ENCODE measurements around the gene KCTD8. TPM values are rescaled to one million over a fixed set of nuclear protein-coding genes. Genes with fewer than 3 reads are reported as not detected.

Gene KCTD8
- total and polyA plus RNA-seq, 2 donors (not counting 3 experiments of a cell fraction or from before 2014, with no cell fraction given) = 0.36 to 0.80 TPM

DNA sequence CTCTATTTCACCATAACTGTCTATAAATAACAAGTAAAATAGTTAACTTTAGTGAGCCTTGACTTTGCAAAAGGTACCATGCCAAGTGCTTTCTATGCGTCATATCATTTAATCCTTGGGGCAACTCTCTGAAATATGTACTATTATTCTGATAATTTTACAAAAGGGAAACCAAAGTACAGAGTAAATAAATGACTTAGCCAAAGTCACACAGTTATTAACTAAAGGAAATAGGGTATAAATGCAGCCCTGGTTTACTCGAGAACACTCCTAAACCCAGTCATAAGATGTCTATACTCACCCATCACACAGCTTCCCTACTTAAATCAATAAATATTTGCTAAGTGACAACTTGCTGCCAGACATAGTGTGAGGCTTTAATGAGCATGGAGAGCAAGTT, 14.4 kb downstream of the KCTD8 start:
- no TSS peak for BruUV-seq (replicated peaks)
- Histone ChIP-seq H3K36me3 (ENCODE audit: control insufficient read depth in 2 of 2, extremely low read depth in 1 of 2, insufficient read depth in 2 of 2, low read length in 2 of 2) (no peaks in the 10 kb centered on the region), H3K9ac (replicated peaks; ENCODE audit: extremely low read depth, insufficient read depth, low read length) (no peak overlapping the region), H3K27ac (ENCODE audit: insufficient read depth, low read depth, low read length) (no peak overlapping the region), H3K4me2 (ENCODE audit: insufficient read depth, low read length) (no peak overlapping the region), H3K4me1 (ENCODE audit: control insufficient read depth, extremely low read depth, insufficient read depth, low read length) (no peaks in the 10 kb centered on the region), H3K79me2 (ENCODE audit: control insufficient read depth, insufficient read depth, low read length) (no peaks in the 10 kb centered on the region), H4K20me1 (replicated peaks; ENCODE audit: control insufficient read depth, extremely low read depth, insufficient read depth, low read length) (no peaks in the 10 kb centered on the region), H2AFZ (ENCODE audit: low read depth, low read length) (no peak overlapping the region), H3K9me1 (replicated peaks; ENCODE audit: control insufficient read depth, extremely low read depth, insufficient read depth, low read length) (no peaks in the 10 kb centered on the region), H3K27me3 (ENCODE audit: control insufficient read depth in 2 of 2, insufficient read depth in 2 of 2, low read length in 2 of 2) (no peaks in the 10 kb centered on the region), H3K9me3 (replicated peaks; ENCODE audit: control insufficient read depth, insufficient read depth, low read length) (no peaks in the 10 kb centered on the region), H3K4me3 (replicated peaks in 1 of 3; ENCODE audit: insufficient read depth in 1 of 3, low read depth in 1 of 3, low read length in 3 of 3) (no peak overlapping the region)
- TF ChIP-seq GATA2 (IDR thresholded peaks at IDR 0.05; ENCODE audit: insufficient read depth, insufficient read length, low read depth, low read length) = no peak
- TF ChIP-seq POLR2A (IDR thresholded peaks at IDR 0.05; ENCODE audit: low read depth, low read length) = no peak
- TF ChIP-seq, protein P1, sequence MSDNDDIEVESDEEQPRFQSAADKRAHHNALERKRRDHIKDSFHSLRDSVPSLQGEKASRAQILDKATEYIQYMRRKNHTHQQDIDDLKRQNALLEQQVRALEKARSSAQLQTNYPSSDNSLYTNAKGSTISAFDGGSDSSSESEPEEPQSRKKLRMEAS (IDR thresholded peaks at IDR 0.05; ENCODE audit: insufficient read depth, insufficient read length) = no peak
- TF ChIP-seq FOS (IDR thresholded peaks at IDR 0.05; ENCODE audit: borderline replicate concordance, insufficient read depth, low read length) = no peak
- no peak for TF ChIP-seq EZH2 (IDR thresholded peaks at IDR 0.05; ENCODE audit: borderline replicate concordance, low read depth, low read length, severe bottlenecking)
- no peak for TF ChIP-seq MYC (IDR thresholded peaks at IDR 0.05; ENCODE audit: low read depth, low read length)
- no peak for TF ChIP-seq JUN (IDR thresholded peaks at IDR 0.05; ENCODE audit: borderline replicate concordance, insufficient read depth, insufficient read length, low read depth)
- no peak for TF ChIP-seq POLR2AphosphoS5 (IDR thresholded peaks at IDR 0.05; ENCODE audit: insufficient read depth, low read depth, low read length)
- TF ChIP-seq, protein P2, sequence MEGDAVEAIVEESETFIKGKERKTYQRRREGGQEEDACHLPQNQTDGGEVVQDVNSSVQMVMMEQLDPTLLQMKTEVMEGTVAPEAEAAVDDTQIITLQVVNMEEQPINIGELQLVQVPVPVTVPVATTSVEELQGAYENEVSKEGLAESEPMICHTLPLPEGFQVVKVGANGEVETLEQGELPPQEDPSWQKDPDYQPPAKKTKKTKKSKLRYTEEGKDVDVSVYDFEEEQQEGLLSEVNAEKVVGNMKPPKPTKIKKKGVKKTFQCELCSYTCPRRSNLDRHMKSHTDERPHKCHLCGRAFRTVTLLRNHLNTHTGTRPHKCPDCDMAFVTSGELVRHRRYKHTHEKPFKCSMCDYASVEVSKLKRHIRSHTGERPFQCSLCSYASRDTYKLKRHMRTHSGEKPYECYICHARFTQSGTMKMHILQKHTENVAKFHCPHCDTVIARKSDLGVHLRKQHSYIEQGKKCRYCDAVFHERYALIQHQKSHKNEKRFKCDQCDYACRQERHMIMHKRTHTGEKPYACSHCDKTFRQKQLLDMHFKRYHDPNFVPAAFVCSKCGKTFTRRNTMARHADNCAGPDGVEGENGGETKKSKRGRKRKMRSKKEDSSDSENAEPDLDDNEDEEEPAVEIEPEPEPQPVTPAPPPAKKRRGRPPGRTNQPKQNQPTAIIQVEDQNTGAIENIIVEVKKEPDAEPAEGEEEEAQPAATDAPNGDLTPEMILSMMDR (IDR thresholded peaks at IDR 0.05; ENCODE audit: extremely low read depth in 1 of 2, insufficient read depth in 1 of 2, low read depth in 1 of 2, low read length in 2 of 2) = no peak
- CTCF ChIA-PET = interaction anchor here (0.7 to 1.2 kb wide), 3 partner anchors 9 to 15 kb away, joined by 3 to 5 read pairs (median 3); partner anchors contain the start of gene KCTD8
- intact Hi-C loops (cut with micrococcal nuclease) (no loop called here), dilution Hi-C loops (cut with MboI; ENCODE audit: extremely low pct_ligation_motif_present, low sequenced_read_pairs) (no loop called here)
- POLR2A ChIA-PET = no interaction called here
- FAIRE-seq = no peak
- DNase-seq (ENCODE audit: low read depth, low spot score) = no peak
